HepG2 (cell line): Measurements from ENCODE around the gene MAPK6. TPM values are rescaled to one million over a fixed set of nuclear protein-coding genes. Genes with fewer than 3 reads are reported as not detected.

Experiments
- ATF4 ChIP-seq, 2 experiments: fragments of 450-650 bp in 1 of 2; sonication (generic) in 1 of 2; formaldehyde crosslinking; IDR thresholded peaks; 2 replicates each; pipeline versions ENCODE4 v1.5.0 to v1.8.0; 2020 to 2022; ENCODE audit warnings: mild to moderate bottlenecking in 1 of 2, missing genetic modification reagents in 1 of 2
- HMGXB3 ChIP-seq: sonication (generic); formaldehyde crosslinking; IDR thresholded peaks from 2 replicates; pipeline ENCODE4 v1.4.0; 2020; ENCODE audit warnings: missing genetic modification reagents, borderline replicate concordance
- IRF9 ChIP-seq: sonication (generic); formaldehyde crosslinking; IDR thresholded peaks from 2 replicates; pipeline ENCODE4 v1.8.0; 2022; ENCODE audit warnings: missing genetic modification reagents, mild to moderate bottlenecking, borderline replicate concordance
- MAFG ChIP-seq: sonication (generic); formaldehyde crosslinking; IDR thresholded peaks from 2 replicates; pipeline ENCODE4 v1.5.1; 2020; ENCODE audit warnings: mild to moderate bottlenecking, missing genetic modification reagents
- MED8 ChIP-seq: sonication (generic); formaldehyde crosslinking; IDR thresholded peaks from 2 replicates; pipeline ENCODE4 v1.8.1; 2023; ENCODE audit warnings: mild to moderate bottlenecking, missing genetic modification reagents; ENCODE audit not compliant: insufficient replicate concordance
- MXD1 ChIP-seq: sonication (generic); formaldehyde crosslinking; IDR thresholded peaks from 2 replicates; pipeline ENCODE4 v1.4.0; 2020; ENCODE audit warnings: mild to moderate bottlenecking, missing genetic modification reagents
- NFYC ChIP-seq: IDR thresholded peaks from 2 replicates; pipeline ENCODE4 v1.6.1; 2016; ENCODE audit warnings: missing genetic modification reagents, missing compliant biosample characterization
- PITX1 ChIP-seq: sonication (generic); formaldehyde crosslinking; IDR thresholded peaks from 2 replicates; pipeline ENCODE4 v1.5.1; 2020; ENCODE audit warnings: mild to moderate bottlenecking, missing genetic modification reagents
- PPARG ChIP-seq: conservative IDR thresholded peaks from 2 replicates; pipeline ENCODE4 v1.6.1; 2016; ENCODE audit warnings: missing biosample characterization, missing genetic modification reagents
- TP53 ChIP-seq: sonication (generic); formaldehyde crosslinking; conservative IDR thresholded peaks from 2 replicates; pipeline ENCODE4 v1.4.0; 2020; ENCODE audit warnings: missing genetic modification reagents
- ZNF577 ChIP-seq: sonication (generic); formaldehyde crosslinking; IDR thresholded peaks from 2 replicates; pipeline ENCODE4 v1.4.0; 2020; ENCODE audit warnings: mild to moderate bottlenecking, low read depth, missing genetic modification reagents, borderline replicate concordance
- ZNF740 ChIP-seq: sonication (generic); formaldehyde crosslinking; IDR thresholded peaks from 2 replicates; pipeline ENCODE4 v1.4.0; 2020; ENCODE audit warnings: missing genetic modification reagents
- ZUFSP ChIP-seq: sonication (generic); formaldehyde crosslinking; IDR thresholded peaks from 2 replicates; pipeline ENCODE4 v1.9.0; 2021; ENCODE audit warnings: missing genetic modification reagents, mild to moderate bottlenecking, borderline replicate concordance
- polyA plus RNA-seq, 8 experiments: library from polyadenylated mRNA; depleted of rRNA in 3 of 8; stranded (reverse) in 7 of 8; unstranded in 1 of 8; fragments of >200 nt; fragmentation: Illumina TruSeq in 4 of 8; extraction: Trizol in 4 of 8; gene quantifications; 2 replicates each; pipeline versions ENCODE4 v1.2.1 to v1.2.3, GENCODE V29; 2011 to 2016; ENCODE audit warnings: low read depth in 4 of 8, missing spikeins in 1 of 8, mixed read lengths in 1 of 8; ENCODE audit not compliant: insufficient read depth in 1 of 8
- total RNA-seq, 5 experiments: library from RNA; depleted of rRNA; stranded (reverse); fragments of >200 nt; fragmentation: Illumina TruSeq; extraction: Trizol; gene quantifications; 2 replicates each; pipeline ENCODE4 v1.2.3, GENCODE V29; 2016; ENCODE audit warnings: low read depth in 1 of 5

MAPK6 gene
- total and polyA plus RNA-seq, 2 of the 13 experiments (the other 11 are each of a cell fraction or from before 2014, with no cell fraction given): 89.5 to 99.7 TPM

- no peak for TF ChIP-seq IRF9 (CRISPR knock-in tag)
- TF ChIP-seq ZNF577 (CRISPR knock-in tag): no peak
- no peak for TF ChIP-seq MXD1 (CRISPR knock-in tag)
- TF ChIP-seq PITX1 (CRISPR knock-in tag): peak; percentile 96
- no peak for TF ChIP-seq ZNF740 (CRISPR knock-in tag)
- no peak; a peak in 2 of 4 replicates for TF ChIP-seq ATF4 (CRISPR knock-in tag; IDR thresholded peaks at IDR 0.05)
- TF ChIP-seq TP53 (CRISPR knock-in tag): 0 out of 2 replicates have a peak, but pooled peaks have one; percentile 45
- TF ChIP-seq PPARG (CRISPR knock-in tag): peak; percentile 81
- no peak for TF ChIP-seq MED8 (CRISPR knock-in tag)
- no peak for TF ChIP-seq MAFG (CRISPR knock-in tag)
- TF ChIP-seq HMGXB3 (CRISPR knock-in tag): peak; percentile 44; the same call in 1 of the 2 replicates
- no peak for TF ChIP-seq ZUFSP
- no peak; the same call in 1 of the 2 replicates for TF ChIP-seq NFYC (CRISPR knock-in tag)
Measured at GRCh38 chr15:52008698-52009434, 10.2 kb upstream of the MAPK6 start (continued).
